ENCODE results near the gene ENTPD2. TPM values are rescaled to one million over a fixed set of nuclear protein-coding genes. Genes with fewer than 3 reads are reported as not detected.
A peak's percentile ranks its signal among the peaks of the same experiment; 100 is the strongest.

ENTPD2 gene
- total and polyA plus RNA-seq, 8 donors, result 0.71 to 4.7 (median 2.4) TPM

DNA sequence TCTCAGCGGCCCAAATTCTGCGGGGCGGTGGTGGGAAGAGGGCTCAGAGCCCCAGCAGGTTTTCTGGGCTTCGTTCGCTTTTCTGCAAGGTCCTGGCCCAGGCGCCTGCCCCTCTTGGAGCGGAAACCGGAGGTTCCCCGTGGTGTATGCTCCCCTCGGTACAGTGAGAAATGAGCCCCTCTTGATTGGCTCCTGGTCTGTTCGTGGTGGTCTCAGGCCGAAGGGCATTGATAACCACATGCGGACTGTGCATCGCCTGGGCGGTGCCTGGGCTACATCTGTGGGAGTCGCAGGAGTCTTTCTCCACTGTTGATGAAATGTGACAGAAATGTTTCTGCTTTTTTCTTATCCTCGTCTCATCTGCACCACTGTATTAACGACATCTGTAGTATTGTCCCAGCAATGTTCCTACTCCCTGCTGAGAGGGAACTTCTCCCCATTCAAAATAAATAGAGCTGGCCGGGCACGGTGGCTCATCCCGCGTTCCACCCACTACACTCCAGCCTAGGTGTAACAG lies 33.6 kb upstream of the ENTPD2 start:
- Histone ChIP-seq H3K9me3 (no peaks in the 10 kb centered on the region), H3K4me1 (peaks cover 17 to 45% of the 10 kb centered on the region in 2 donors), H3K27ac (peak overlapping the region; percentile 72 to 95), H3K27me3 (no peaks in the 10 kb centered on the region), H3K36me3 (peaks cover 0 to 25% of the 10 kb centered on the region in 2 donors), H3K4me3 (peak overlapping the region; percentile 75)
- no peak for ATAC-seq
- no peak for DNase-seq
- intact Hi-C loops (cut with DNase I), result no loop called here
- TF ChIP-seq, protein P1, sequence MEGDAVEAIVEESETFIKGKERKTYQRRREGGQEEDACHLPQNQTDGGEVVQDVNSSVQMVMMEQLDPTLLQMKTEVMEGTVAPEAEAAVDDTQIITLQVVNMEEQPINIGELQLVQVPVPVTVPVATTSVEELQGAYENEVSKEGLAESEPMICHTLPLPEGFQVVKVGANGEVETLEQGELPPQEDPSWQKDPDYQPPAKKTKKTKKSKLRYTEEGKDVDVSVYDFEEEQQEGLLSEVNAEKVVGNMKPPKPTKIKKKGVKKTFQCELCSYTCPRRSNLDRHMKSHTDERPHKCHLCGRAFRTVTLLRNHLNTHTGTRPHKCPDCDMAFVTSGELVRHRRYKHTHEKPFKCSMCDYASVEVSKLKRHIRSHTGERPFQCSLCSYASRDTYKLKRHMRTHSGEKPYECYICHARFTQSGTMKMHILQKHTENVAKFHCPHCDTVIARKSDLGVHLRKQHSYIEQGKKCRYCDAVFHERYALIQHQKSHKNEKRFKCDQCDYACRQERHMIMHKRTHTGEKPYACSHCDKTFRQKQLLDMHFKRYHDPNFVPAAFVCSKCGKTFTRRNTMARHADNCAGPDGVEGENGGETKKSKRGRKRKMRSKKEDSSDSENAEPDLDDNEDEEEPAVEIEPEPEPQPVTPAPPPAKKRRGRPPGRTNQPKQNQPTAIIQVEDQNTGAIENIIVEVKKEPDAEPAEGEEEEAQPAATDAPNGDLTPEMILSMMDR (IDR thresholded peaks at IDR 0.05), result no peak

DNA sequence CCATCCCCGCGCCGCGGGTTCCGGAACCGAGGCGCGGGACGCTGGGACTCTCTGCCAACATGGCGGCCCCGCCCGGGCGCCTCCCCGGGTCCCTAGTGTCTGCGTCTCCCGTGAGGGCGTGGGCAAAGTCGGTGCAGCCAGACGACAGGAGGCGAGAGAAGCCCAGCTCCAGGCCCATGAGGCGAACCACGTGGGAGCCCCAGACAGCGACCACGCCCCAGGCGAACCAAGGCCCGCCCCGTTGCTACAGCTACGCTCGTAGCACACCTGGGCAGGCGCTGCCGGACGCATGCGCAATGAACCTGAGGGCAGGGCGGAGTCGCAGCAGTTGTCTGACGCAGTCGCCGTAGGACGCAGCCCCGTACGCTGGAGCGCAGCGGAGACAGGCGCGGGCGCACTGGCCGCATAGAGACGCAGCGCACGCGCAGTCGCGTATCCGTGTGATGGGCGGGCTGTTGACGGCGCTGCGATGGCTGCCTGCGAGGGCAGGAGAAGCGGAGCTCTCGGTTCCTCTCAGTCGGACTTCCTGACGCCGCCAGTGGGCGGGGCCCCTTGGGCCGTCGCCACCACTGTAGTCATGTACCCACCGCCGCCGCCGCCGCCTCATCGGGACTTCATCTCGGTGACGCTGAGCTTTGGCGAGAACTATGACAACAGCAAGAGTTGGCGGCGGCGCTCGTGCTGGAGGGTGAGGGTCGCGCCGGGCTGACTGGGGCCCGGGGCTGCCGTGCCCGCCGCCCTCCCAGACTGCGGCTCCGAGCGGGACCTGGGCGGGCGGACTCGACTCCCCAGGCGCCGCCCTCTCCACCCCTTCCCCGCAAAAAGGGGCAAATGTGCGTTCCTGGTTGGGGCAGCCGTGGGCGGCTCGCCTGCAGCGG lies 32.9 kb upstream of the ENTPD2 start, which contains the start of gene MAN1B1:
MAN1B1 (plus strand) TSS at position 455 of the 878 bp plus-strand sequence; CDS start at position 470, 15 bp downstream.
- Histone ChIP-seq H3K27me3 (no peaks in the 10 kb centered on the region), H3K9me3 (no peaks in the 10 kb centered on the region), H3K27ac (peak within 1 kb of the TSS; percentile 87 to 95), H3K4me1 (peaks cover 17 to 45% of the 10 kb centered on the region in 2 donors), H3K36me3 (peaks cover 0 to 28% of the 10 kb centered on the region in 2 donors), H3K4me3 (peak within 1 kb of the TSS; percentile 75)
- DNase-seq, result peak; percentile 97 to 100 (median 100)
- TF ChIP-seq, protein P1 (IDR thresholded peaks at IDR 0.05), result no peak
- intact Hi-C loops (cut with DNase I), result no loop called here
- ATAC-seq, result peak; percentile 91

DNA sequence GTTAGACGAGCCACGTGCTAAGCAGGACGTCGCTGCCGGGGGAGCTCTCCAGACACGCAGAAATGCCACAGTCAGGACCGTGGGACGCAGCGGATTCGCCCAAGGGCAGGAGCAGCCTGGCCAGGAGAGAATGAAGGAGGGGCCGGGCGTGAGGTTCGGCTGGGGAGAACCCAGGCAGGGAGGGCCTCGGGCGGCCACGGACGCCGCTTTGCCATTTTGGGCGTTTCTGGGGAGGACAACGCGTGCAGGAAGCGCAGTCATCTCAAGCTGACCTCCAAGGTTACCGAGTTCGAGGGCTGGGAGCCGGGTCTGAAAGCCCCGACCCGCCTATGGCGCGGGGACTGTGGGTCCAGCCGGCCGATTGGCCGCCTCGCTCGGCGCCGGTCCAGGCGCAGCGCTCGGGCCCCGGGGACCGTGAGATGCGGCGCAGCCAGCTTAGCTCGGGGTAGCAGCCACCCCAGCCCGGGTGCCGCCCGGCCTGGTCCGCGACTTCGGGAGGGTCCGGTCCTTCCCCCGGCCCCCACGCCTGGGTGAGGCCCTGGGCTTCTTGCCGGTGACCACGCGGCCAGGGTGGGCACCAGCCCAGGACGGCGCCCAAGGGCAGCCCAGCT lies 32.2 kb upstream of the ENTPD2 start:
- Histone ChIP-seq H3K4me1 (peaks cover 17 to 45% of the 10 kb centered on the region in 2 donors), H3K4me3 (peak overlapping the region; percentile 75), H3K27ac (peak overlapping the region; percentile 87 to 95), H3K9me3 (no peaks in the 10 kb centered on the region), H3K27me3 (no peaks in the 10 kb centered on the region), H3K36me3 (peaks cover 0 to 28% of the 10 kb centered on the region in 2 donors)
- intact Hi-C loops (cut with DNase I), result no loop called here
- TF ChIP-seq, protein P1 (IDR thresholded peaks at IDR 0.05), result no peak
- ATAC-seq (peak; percentile 11), DNase-seq (no peak)

DNA sequence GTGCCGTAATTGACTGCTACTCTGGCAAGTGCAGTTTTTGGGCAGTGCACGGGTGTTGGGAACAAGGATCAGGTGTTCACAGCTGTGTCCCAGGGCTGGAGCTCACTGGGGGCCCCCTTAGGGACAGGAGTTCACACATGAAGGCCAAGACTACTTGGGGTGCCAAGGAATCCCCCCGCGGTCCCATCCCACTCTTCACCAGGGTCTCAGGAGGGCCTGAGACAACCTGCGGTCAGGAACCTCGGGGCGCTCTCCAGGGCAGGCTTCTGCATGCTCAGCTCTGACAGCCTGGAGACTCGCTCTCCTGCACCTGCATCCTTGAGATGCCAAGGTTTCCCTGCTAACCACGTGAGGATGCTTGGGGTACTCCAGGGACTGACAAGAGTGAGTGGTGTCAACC lies 30.7 kb upstream of the ENTPD2 start:
- intact Hi-C loops (cut with DNase I), result no loop called here
- peak in 1 of 4 donors; percentile 61 for DNase-seq
- Histone ChIP-seq H3K36me3 (peaks cover 0 to 42% of the 10 kb centered on the region in 2 donors), H3K9me3 (no peaks in the 10 kb centered on the region), H3K27ac (no peak overlapping the region), H3K4me1 (peaks cover 17 to 50% of the 10 kb centered on the region in 2 donors), H3K27me3 (no peaks in the 10 kb centered on the region), H3K4me3 (no peak overlapping the region)
- TF ChIP-seq, protein P1 (IDR thresholded peaks at IDR 0.05), result no peak
- no peak for ATAC-seq
